Dermis blood vessel endothelial cell (primary cell): ENCODE measurements around the gene SYT17. TPM values are rescaled to one million over a fixed set of nuclear protein-coding genes. Genes with fewer than 3 reads are reported as not detected.

Experiments used
- DNase-seq: peaks from one replicate; pipeline ENCODE4 v3.0.0; 2010
- total RNA-seq: library from RNA; depleted of rRNA; stranded (reverse); fragments of >200 nt; gene quantifications from 2 replicates; pipeline ENCODE4 v1.2.3, GENCODE V29; 2014

SYT17 gene
- total RNA-seq, 1 donor from 2014 or later: 2.9 TPM

GRCh38 chr16:19139436-19140091 is 28.5 kb upstream of the SYT17 start:
- peak; percentile 9 for DNase-seq

- no peak for DNase-seq
These were observed 27.6 kb upstream of the SYT17 start for GRCh38 chr16:19140396-19140795.

GRCh38 chr16:19142939-19143598 is 25.0 kb upstream of the SYT17 start:
- DNase-seq: no peak

DNA sequence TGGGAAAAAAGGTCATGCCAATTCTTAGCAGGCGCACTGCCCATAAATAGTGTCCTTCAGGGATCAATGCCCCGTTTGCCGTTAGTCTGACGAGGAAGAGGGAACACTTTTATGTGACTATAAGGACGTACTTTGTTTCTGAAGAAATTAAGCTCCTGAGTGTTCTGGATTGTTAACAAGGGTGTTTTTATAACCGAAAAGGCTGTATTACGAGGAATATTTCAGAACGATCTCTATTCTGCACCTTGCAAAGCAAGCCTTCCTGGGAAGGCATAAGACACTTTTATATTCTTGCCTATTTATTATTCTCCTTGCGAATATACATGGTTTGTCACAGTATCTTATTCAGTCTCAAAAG is 24.5 kb upstream of the SYT17 start:
- DNase-seq: no peak

DNA sequence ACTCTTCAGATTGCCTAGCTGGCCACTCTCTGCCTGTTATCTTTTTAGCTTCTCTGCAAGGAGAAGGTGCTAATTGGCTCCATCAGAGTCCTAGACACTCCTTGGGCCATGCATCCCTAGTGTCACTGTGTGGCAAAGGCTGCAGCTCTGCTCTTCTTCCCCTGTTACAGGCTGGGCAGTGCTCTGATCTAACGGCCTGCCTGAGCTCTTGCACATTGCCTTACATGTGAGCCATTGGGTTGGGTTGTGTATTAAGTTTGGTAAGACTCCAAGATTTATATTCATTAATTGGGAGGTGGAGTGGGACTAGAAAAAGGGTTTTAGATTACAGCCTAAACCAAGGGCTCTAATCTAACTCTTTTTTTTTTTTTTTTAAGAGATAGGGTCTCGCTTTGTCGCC is 23.0 kb upstream of the SYT17 start:
- no peak for DNase-seq

- no peak for DNase-seq
These were observed 20.9 kb upstream of the SYT17 start for GRCh38 chr16:19147126-19147525.

DNA sequence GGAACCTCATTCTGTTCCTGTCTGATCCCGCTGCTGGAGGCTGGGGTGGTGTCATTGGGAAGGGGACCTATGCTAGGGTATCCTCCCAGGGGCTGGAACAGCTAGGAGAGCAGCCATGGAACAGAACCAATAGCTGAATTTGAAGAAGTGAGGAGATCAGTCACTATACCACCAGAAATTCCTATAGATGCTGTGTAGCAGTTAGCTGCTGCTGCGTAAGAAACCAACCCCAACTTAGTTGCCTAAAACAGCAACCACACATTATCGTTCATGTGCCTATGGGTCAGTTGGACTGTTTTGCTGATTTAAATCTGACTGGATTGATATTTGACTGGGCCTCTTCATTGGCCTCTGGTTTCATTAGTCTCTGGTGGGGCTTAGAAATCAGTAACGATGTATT is 20.4 kb upstream of the SYT17 start:
- DNase-seq: no peak

DNA sequence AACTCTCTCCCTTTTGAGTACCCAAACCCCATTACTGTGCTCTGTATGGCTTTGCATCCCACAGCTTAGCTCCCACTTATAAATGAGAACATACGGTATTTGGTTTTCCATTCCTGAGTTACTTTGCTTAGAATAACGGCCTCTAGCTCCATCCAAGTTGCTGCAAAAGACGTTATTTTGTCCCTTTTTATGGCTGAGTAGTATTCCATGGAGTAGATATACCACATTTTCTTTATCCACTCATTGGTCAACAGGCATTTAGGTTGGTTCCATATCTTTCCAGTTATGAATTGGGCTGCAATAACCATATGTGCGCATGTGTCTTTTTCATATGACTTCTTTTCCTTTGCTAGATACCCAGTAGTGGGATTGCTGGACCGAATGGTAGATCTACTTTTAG is 19.9 kb upstream of the SYT17 start:
- no peak for DNase-seq

DNA sequence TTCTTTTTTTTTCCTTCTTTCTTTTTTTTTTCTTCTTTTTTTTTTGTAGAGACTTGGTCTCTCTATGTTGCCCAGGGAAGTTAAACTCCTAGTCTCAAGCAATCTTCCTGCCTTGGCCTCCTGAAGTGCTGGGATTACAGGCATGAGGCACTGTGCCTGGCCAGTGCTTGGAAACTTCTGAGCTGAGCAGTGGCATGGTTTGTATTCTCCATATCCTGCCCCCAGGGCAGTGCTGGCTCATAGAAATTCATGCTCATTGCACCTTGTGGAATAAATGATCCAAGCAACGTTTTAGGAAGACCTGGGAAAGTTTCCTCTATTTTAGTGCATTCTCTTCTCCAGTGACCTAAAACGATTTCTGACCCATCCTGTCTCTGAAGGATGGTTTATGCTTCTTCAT is 16.7 kb upstream of the SYT17 start:
- DNase-seq: no peak

DNA sequence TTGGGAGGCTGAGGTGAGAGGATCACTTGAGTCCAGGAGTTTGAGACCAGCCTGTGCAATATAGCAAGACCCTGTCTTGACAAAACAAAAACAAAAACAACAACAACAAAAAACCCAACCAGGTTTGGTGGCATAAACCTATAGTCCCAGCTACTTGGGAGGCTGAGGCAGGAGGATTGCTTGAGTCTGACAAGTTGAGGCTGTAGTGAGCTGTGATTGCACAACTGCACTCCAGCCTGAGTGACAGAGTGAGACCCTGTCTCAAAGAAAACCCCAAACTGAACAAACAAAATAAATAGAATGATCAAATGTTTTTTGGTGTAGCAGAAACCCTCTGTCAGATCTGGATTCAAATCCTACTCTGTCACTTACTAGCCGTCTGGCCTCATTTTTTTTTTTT is 16.0 kb upstream of the SYT17 start:
- DNase-seq: no peak

- DNase-seq: peak; percentile 14
These were observed 14.2 kb upstream of the SYT17 start for GRCh38 chr16:19153876-19154275.

DNA sequence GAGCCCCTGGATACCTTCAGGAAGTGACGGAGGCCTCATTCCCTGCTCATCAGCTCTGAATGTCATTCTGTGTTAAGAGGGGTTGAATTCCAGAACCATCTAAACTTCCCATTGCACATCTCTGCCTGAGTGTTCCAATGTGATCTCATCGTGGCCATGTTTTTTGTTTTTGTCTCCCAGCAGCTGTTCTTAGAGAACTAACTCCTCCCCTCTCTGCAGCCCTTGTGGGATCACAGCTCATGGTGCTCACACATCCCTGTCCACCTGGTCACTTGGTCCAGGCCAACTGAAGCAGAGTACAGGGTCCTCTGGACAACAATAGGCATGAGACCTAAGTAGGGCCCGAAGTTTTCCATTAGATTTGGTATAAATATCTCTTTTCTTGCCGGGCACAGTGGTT is 6.0 kb upstream of the SYT17 start:
- DNase-seq: no peak

- DNase-seq: no peak
These were observed 4.8 kb upstream of the SYT17 start for GRCh38 chr16:19163215-19163614.

DNA sequence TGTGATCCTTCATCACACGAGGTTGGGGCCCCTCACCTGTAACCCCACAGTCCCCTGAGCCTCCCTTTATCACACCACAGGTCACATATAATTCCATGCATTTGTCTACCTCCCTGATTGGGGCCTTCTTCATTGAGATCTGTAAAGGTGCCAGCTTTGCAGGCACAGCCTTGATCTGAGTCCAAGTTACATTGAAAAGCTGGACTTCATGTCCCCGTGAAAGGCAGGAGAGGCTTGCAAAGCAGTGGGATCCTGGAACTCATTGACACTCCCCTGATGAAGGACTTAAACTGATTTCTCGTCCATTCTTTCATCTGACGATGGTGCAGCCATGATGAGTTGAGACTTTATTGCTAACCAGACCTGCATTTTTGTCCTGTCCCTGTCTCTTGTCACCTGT is 3.8 kb upstream of the SYT17 start:
- DNase-seq: no peak

DNA sequence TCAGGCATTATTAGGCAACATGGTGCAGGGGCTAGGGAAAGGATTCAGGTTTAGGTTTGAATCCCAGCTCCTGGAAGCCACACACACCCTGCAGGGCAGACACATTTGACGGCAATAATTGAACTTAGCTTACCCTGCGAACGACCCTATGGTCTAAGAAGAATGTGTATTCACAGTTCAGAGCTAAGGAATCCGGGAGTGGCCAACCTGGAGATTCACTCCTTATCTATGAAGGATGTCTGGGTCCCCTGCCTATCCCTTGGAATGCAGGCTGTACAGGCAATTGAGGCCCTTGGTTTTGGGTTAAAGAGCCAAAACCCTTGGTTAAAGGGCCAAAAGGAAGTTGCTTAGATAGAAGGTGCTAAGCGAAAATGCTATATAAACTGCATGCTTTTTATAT is 2.9 kb upstream of the SYT17 start:
- DNase-seq: no peak

DNA sequence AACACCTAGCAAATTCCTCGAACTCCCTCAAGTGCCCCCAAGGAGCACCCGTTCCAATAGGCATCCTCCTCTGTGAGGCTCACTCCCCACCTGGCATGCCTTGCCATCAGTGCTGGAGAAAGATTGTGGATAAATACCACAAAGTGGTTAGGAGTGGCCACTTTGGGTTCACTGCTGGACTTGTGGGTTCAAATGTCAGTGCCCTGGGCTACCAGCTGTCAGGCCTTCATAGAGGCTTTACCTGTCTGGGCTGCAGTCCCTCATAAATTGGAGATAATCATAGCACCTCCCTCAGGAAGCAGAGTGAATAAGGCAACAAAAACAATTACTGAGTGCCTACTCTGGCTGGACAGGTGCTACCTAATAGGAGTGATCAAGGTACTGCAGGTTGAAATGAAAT is 1.5 kb upstream of the SYT17 start:
- no peak for DNase-seq

DNA sequence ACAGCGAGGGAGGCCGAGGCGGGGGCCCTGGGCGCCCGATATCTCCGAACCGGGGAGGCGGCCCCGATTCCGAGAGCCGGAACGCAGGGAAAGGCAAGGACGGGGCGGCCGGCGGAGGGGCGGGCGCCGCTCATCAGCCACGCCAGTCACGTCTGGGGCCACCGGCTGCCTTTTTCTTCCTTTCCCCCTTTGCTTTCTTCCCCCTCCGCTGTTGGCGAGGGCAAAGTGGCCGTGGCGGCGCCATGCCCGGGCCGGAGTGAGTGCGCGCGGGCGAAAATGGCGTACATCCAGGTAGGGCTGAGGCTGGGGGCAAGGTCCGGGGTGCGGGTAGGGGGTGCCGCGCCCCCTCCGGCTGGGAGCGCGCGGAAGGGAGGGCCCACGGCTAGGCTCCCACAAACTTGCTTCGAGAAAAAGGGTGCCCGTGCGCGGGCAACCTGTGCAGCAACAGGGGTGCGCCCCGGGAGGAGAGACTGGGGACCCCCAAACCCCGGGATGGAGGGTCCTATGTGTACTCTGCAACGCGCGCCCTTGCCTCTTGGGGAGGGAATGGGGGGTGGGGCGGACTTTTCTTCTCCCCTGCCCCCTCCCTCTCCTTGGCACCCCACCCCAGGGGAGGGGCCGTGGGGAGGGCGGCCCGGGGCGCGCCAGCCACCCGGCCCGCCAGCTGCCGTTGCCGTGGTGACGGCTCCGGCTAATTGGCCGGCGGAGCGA is 486 bp downstream of the SYT17 start:
- DNase-seq: peak; percentile 14

GRCh38 chr16:19169082-19169639 is 1.1 kb downstream of the SYT17 start:
- no peak for DNase-seq

- DNase-seq: no peak
These were observed 2.1 kb downstream of the SYT17 start for GRCh38 chr16:19170043-19170655.

GRCh38 chr16:19172098-19172780 is 4.2 kb downstream of the SYT17 start:
- no peak for DNase-seq

- no peak for DNase-seq
These were observed 5.0 kb downstream of the SYT17 start for GRCh38 chr16:19173059-19173458.

- no peak for DNase-seq
These were observed 5.8 kb downstream of the SYT17 start for GRCh38 chr16:19173649-19174383.
